ENCODE data around the gene TRIM39. TPM values are rescaled to one million over a fixed set of nuclear protein-coding genes. Genes with fewer than 3 reads are reported as not detected.
A peak's percentile ranks its signal among the peaks of the same experiment; 100 is the strongest.

The TRIM39 gene
- polyA plus RNA-seq, 3 donors, result 3.5 to 16.3 (median 3.6) TPM

DNA sequence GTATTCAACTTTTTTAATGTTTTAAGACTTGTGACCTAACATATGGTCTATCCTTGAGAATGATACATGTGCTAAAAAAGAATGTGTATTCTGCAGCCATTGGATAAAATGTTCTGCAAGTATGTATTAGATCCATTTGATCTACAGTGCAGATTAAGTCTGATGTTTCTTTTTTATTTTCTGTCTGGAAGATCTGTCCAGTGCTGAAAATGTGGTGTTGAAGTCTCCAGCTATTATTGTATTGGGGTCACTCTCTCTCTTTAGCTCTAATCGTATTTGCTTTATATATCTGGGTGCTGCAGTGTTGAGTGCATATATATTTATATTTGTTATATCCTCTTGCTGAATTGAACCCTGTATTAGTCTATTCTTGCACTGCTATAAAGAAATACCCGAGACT lies 44.2 kb upstream of the TRIM39 start:
- Histone ChIP-seq H3K4me1 (ENCODE audit: control insufficient read depth in 1 of 2, insufficient read depth in 2 of 2, low read length in 2 of 2) (no peaks in the 10 kb centered on the region), H3K9ac (ENCODE audit: insufficient read depth, low read length, poor library complexity, severe bottlenecking) (no peak overlapping the region), H3K79me2 (ENCODE audit: insufficient read depth, low read length) (no peaks in the 10 kb centered on the region), H3K36me3 (replicated peaks in 1 of 2; ENCODE audit: control insufficient read depth in 1 of 2, insufficient read depth in 2 of 2, low read length in 2 of 2) (no peaks in the 10 kb centered on the region), H3K27me3 (ENCODE audit: control insufficient read depth in 2 of 2, insufficient read depth in 2 of 2, low read length in 2 of 2) (no peaks in the 10 kb centered on the region), H3K4me3 (replicated peaks in 1 of 3; ENCODE audit: low read depth in 2 of 3, low read length in 3 of 3) (no peak overlapping the region), H4K20me1 (ENCODE audit: insufficient read depth, low read length) (no peaks in the 10 kb centered on the region), H3K4me2 (replicated peaks; ENCODE audit: extremely low read depth, low read length, poor library complexity, severe bottlenecking) (no peak overlapping the region), H2AFZ (ENCODE audit: insufficient read depth, low read depth, low read length, poor library complexity, severe bottlenecking) (no peak overlapping the region), H3K9me3 (replicated peaks in 1 of 2; ENCODE audit: control insufficient read depth in 1 of 2, insufficient read depth in 1 of 2, low read length in 2 of 2) (peaks cover 56 to 94% of the 10 kb centered on the region in 2 donors), H3K27ac (ENCODE audit: low read depth in 1 of 2, low read length in 2 of 2) (no peak overlapping the region)
- H3K27ac Mint-ChIP-seq, result no peak overlapping the region
- H3K4me1 Mint-ChIP-seq, result no peaks in the 10 kb centered on the region
- H3K4me3 Mint-ChIP-seq, result no peak overlapping the region
- peaks cover 0 to 3% (median 2%) of the 10 kb centered on the region in 3 donors for H3K27me3 Mint-ChIP-seq (ENCODE audit: low read depth in 3 of 3)
- intact Hi-C loops (cut with micrococcal nuclease), result no loop called here
- peaks cover 62 to 99% (median 95%) of the 10 kb centered on the region in 7 donors for H3K9me3 Mint-ChIP-seq
- TF ChIP-seq CTCF (IDR thresholded peaks at IDR 0.05), result no peak
- DNase-seq, result no peak
- no CpG with 5 or more reads among the region's 2 CpGs for WGBS (ENCODE audit: insufficient coverage)
- H3K36me3 Mint-ChIP-seq, result no peaks in the 10 kb centered on the region

DNA sequence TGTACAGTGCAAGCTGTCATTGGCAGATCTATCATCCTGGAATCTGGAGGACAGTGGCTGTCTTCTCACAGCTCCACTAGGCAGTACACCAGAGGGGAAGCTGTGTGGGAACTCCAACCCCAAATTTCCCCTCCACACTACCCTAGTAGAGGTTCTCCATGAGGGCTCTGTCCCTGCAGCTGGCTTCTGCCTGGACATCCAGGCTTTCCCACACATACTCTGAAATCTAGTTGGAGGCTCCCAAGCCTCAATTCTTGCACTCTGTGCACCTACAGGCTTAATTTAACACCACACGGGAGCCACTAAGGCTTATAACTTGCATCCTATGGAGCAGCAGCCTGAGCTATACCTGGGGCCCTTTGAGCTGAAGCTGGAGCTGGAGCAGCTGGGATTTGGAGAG lies 43.0 kb upstream of the TRIM39 start:
- Histone ChIP-seq H3K36me3 (replicated peaks in 1 of 2; ENCODE audit: control insufficient read depth in 1 of 2, insufficient read depth in 2 of 2, low read length in 2 of 2) (peaks cover 0 to 2% of the 10 kb centered on the region in 2 donors), H3K4me1 (ENCODE audit: control insufficient read depth in 1 of 2, insufficient read depth in 2 of 2, low read length in 2 of 2) (no peaks in the 10 kb centered on the region), H3K4me2 (replicated peaks; ENCODE audit: extremely low read depth, low read length, poor library complexity, severe bottlenecking) (no peak overlapping the region), H3K27me3 (ENCODE audit: control insufficient read depth in 2 of 2, insufficient read depth in 2 of 2, low read length in 2 of 2) (no peaks in the 10 kb centered on the region), H2AFZ (ENCODE audit: insufficient read depth, low read depth, low read length, poor library complexity, severe bottlenecking) (no peak overlapping the region), H4K20me1 (ENCODE audit: insufficient read depth, low read length) (no peaks in the 10 kb centered on the region), H3K27ac (ENCODE audit: low read depth in 1 of 2, low read length in 2 of 2) (no peak overlapping the region), H3K9me3 (replicated peaks in 1 of 2; ENCODE audit: control insufficient read depth in 1 of 2, insufficient read depth in 1 of 2, low read length in 2 of 2) (peaks cover 52 to 94% of the 10 kb centered on the region in 2 donors), H3K79me2 (ENCODE audit: insufficient read depth, low read length) (no peaks in the 10 kb centered on the region), H3K9ac (ENCODE audit: insufficient read depth, low read length, poor library complexity, severe bottlenecking) (no peak overlapping the region), H3K4me3 (replicated peaks in 1 of 3; ENCODE audit: low read depth in 2 of 3, low read length in 3 of 3) (peak overlapping the region in 1 of 3 experiments; percentile 20)
- Mint-ChIP-seq H3K4me1 (no peaks in the 10 kb centered on the region), H3K27ac (no peak overlapping the region), H3K36me3 (peaks cover 4% of the 10 kb centered on the region in 2 donors), H3K4me3 (no peak overlapping the region), H3K9me3 (peaks cover 66 to 99% (median 95%) of the 10 kb centered on the region in 7 donors), H3K27me3 (ENCODE audit: low read depth in 3 of 3) (peaks cover 0 to 2% (median 0%) of the 10 kb centered on the region in 3 donors)
- TF ChIP-seq CTCF (IDR thresholded peaks at IDR 0.05), result no peak
- DNase-seq, result no peak
- intact Hi-C loops (cut with micrococcal nuclease), result no loop called here
- WGBS (ENCODE audit: insufficient coverage), result no CpG with 5 or more reads among the region's 1 CpG
